ENCODE measurements around the gene NKD2.
"Not testable (repeated sequence)": the region's sequence is repeated elsewhere in the genome, so short reads cannot be mapped to it uniquely, and the experiment has no call there.

The NKD2 gene

GRCh38 chr5:1058083-1058945 is 49.7 kb downstream of the NKD2 start:
- DNase-seq (ENCODE audit: low spot score): no peak

DNA sequence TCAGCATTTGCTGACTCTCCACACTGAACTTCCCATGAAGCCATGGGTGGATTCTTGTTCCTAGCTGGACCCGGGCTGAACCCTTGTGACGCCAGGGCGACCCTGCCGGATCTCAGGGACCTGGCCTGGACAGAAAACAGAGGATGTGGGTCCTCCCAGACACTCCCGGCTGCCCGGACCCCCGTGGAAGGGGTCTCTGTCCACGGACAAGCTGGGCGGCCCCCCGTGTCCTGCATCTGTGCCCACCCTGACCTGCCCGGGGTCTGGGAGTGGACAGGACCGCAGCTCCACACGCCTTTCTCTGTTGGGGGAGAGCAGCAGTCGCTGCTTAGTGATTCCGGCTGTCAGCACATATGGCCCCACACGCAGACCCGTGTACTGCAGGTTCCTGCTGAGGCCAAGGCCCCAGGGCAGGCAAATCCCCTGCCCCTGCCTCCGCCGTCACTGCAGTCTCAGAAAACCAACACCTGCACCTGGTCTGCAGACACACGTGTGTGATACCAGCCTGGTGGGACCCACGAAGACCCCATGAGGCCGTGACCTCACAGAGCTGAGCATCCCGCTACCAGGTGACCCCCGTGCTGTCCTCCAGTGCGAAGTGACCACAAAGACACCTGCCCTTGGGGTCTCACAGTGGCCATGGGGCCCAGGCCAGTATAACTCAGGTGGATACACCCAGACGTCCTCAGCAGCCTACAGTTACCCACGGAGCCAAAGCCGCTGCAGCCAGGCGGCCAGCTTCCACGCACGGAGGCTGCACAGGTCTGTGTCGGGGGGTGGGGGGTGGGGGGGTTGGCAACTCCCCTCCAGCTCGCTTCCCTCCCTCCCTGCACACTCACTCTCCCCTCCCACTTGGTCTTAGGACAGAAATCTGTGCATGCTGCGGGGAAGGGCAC is 50.6 kb downstream of the NKD2 start:
- DNase-seq (ENCODE audit: low spot score): no peak

DNA sequence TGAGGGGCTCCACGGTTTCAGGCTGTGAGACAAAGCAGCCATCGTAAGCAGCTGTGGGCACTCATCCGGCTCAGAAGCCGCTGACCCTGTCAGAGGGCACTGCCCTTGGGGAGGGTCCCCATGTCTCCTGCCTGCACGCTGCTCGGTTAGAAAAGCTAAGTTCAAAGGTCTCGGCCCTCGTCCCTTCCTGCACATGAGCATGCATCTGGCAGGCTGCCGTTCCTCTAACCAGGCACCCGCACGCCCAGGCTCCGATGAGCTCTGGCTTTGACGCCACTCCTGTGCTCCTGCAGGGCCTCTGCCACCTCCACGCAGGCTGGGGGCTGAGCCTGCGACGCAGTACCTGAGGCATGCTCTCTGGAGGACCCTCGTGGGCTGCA is 51.3 kb downstream of the NKD2 start:
- no peak for DNase-seq (ENCODE audit: low spot score)

GRCh38 chr5:1060535-1060981 is 52.0 kb downstream of the NKD2 start:
- DNase-seq (ENCODE audit: low spot score): no peak

DNA sequence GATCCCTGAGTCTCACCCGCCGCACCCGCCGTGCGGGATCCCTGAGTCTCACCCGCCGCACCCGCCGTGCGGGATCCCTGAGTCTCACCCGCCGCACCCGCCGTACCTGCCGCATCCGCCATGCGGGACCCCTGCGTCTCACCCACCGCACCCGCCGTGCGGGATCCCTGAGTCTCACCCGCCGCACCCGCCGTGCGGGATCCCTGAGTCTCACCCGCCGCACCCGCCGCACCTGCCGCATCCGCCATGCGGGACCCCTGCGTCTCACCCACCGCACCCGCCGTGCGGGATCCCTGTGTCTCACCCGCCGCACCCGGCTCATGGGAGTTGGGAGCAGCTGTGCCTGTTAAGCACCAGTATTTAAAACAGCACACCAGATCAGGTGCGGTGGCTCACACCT is 52.7 kb downstream of the NKD2 start:
- DNase-seq (ENCODE audit: low spot score): not testable (repeated sequence)

GRCh38 chr5:1061916-1062315 is 53.3 kb downstream of the NKD2 start:
- no peak for DNase-seq (ENCODE audit: low spot score)

GRCh38 chr5:1062761-1063568 is 54.4 kb downstream of the NKD2 start:
- no peak for DNase-seq (ENCODE audit: low spot score)

GRCh38 chr5:1063661-1064382 is 55.2 kb downstream of the NKD2 start:
- no peak for DNase-seq (ENCODE audit: low spot score)

GRCh38 chr5:1064383-1065142 is 56.0 kb downstream of the NKD2 start:
- DNase-seq (ENCODE audit: low spot score): no peak

DNA sequence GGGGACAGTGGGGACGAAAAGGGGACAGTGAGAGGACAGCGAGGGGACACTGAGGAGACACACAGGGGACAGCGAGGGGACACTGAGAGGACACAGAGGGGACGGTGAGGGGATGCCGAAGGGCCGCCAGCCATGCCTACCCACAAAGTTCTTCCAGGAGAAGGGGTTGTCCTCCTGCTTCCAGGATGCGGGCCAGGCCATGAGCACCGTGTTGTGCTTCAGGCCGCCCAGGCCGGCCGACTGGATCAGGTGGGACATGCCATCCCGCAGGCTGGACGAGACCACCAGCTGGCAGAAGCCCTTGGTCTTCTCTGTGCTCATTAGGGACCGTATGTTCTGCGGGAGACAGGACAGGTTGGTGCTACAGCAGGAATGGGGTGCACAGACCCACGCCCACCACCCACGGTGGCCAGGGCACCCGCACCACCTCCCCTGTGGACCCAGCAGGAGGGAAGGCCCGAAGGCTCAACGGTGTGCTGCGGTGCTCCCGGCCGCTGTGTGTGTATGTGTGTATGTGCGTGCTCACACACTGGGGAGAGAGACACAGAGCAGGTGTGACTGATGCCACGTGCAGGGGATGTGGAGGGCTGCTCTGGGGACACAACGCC is 56.6 kb downstream of the NKD2 start:
- DNase-seq (ENCODE audit: low spot score): no peak

DNA sequence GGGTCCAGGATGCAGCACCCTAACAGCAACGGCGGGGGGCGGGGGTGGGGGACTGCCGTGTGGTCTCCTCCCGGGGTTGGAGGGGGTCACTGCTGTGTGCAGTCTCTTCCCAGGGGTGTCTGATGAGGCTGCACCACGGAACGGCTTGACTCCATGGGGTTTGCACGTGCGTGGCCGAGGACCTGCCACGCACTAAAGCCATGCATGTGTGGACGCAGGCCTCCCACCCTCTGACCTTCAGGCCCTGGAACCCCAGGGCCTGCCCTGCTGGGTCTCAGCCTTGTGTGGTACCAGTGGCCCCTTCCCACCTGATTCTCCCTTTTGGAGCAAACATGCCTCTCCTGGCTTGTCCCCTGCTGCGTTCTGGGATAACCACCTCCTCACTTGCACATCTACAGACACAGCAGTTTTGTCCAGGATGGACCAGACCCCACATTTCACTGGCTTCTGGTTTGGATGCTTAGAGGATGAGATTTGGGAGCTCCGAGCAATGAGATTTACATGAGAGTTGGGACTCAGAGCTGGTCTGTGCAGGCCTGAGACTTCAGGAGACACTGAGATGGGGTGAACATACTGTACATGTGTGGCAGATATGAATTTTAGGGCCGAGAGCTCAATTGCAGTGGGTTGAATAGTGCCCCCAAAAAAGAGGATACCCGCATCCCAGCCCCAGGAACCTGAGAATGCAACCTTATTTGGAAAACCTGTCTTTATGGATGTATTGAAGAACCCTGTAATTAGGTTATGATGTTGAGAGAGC is 57.5 kb downstream of the NKD2 start:
- DNase-seq (ENCODE audit: low spot score): no peak

GRCh38 chr5:1066676-1067075 is 58.1 kb downstream of the NKD2 start:
- DNase-seq (ENCODE audit: low spot score): no peak

DNA sequence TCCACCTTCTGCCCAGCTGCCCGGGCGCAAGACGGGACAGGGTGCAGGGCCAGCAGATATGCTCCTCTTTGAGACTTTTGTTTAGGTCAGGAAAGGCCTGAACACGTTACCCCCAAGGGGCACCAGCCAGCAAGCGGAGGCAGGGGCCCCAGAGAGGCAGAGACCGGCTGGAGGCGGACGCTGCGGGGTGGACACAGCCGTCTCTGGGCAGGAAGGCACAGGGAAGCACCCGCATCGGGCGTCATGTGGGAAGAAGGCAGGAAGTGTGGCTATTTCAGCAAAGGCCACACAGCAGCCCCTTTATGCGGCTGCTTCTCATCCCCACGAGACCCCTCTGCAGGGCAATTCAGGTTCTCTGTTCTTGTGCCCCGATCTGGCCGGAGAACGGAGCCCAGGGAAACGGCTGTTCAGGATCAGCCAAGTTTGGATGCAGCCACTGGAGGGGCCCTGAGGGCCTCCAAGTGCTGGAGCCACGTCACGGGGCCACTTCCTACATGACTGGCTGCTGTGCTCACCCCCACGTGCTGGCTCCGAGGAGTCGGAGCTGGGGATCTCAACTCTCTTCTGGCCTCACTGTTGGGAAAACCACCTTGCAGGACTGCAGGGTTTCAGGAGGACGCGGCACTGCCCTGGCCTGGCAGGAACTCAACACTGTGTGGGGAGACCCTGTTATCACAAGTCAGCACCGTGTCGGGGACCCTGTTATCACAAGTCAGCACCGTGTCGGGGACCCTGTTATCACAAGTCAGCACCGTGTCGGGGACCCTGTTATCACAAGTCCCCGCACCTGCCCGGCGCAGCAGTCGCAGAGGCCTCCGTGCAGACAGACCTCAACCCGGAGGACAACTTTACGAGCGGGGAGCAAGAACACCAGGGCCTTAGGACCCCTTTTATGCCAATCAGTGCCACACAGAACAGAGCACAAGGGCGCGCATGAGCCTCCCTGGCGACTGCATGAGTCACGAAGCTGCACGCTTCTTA is 58.8 kb downstream of the NKD2 start:
- DNase-seq (ENCODE audit: low spot score): no peak

DNA sequence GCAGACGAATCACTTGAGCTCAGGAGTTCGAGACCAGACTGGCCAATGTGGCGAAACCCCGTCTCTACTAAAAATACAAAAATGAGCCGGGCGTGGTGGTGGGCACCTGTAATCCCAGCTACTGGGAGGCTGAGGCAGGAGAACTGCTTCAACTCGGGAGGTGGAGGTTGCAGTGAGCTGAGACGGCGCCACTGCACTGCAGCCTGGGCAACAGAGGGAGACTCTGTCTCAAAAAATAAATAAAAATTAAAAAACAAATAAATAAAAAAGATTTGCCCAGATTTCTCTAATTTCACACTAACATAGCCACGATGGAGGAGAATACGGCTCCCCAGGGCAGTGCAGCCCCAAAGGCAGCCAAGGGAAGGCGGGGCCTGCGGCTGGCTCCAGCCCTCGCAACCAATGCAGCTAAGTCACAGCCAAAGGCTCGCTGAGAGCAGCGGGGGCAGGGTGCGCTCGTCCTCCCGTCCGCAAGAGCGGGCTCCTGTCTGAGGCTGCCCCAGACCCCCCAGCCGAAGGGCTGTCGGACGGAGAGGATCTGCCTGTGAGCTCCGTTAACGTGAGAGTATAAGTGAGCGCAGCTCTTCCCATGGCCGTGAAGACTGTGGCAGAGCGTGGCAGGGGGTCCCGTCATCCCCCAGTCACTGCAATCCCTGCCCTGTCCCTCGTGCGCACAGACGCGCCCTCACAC is 59.7 kb downstream of the NKD2 start:
- no peak for DNase-seq (ENCODE audit: low spot score)

DNA sequence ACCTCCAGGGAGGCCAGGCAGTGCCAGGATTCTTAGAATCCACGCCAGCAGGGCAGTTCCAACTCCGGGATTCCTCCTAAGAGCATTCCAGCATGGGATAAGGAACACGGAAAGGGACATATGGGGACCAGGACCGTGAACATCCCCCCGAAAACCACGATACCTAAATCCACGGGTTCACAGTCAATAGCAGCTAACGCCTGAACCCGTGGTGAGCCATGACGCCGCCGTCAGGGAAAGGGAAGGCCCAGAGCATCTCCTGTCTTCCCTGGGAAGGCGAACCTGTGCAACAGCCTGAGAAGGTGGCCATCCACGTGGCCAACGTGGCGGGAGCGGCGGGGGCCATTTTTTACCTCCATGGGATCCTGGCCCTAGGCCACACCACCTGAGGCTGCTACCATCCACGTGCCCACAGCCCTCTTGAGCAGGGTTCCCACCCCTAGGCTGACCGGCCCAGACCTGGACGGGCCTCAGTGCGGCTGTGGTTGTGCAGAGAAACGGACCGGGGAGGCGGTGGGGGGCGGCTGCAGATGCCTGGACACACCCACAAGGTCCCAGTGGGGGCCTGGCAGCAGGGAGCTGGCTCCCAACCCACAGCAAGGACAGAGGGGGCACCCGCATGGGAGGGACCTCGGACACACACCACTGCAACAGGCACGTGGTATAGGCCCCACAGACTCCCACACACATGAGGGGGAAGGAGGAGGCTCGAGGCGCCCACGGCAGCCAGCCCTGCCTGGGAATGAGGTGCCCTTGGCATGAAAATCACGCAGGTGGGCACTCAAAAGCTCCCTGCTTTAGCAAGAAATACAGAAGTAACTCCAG is 60.5 kb downstream of the NKD2 start:
- DNase-seq (ENCODE audit: low spot score): no peak

- no peak for DNase-seq (ENCODE audit: low spot score)
These were observed 61.1 kb downstream of the NKD2 start for GRCh38 chr5:1069720-1070088.

Data from hepatic stellate cell (primary cell).